ENCODE data around the gene CCDC141.

CCDC141 gene

DNA sequence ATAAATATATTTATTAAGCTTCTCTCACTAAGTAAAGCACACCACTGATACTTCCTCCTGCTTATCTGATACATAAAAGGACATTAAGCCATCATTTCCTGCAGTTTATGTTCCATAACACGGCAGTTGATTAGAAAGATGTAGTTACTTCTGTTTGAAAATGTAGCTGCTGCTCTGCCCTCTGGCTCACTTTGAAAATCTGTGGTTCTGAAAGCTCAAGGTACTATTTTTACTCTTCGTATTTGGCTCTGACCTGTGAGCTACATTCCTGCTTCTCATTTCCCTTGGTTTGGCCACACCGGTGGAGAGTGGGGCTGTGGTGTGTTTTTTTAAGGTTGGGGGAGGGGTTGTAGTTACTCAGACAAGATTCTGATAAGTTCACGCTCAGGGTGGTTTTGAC, 229.9 kb downstream of the CCDC141 start:
- no peak for DNase-seq

GRCh38 chr2:178819147-178819875, 230.6 kb downstream of the CCDC141 start:
- DNase-seq, result no peak

DNA sequence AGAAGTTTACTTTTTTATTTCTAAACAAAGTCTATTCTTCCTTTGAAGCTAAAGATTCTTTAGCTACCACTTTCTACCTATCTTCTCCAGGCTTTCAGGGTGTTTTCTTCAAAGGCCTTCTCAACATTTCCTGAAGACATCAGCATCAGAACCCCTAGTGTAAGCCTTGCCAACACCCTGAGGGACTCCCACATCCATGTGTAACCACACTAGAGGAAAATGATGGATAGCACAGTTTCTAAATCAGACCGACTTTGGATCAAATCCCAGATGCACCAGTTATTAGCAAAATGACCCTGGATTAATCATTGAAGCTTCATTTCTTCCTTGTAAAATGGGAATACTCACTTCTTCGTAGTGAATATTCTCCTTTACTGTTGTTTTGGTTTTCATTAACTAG, 238.0 kb downstream of the CCDC141 start:
- DNase-seq, result no peak

DNA sequence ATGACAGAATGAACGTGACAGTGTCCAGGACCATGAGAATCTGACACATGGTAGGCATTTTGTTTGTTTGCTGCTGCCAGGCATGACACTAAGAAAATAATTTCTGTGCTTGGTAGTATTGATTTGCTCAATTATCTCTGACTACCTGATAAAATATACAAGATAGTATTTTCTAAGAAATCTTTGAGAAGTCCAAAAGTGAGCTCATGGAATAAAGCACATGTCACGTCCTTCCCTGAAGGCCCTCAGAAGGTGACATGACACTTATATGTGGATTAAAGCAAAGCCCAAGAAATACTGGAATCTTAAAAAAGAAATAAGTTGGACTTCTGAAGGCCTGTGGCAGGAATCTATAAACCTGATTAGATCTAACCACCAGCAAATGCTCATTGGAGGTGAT, 238.9 kb downstream of the CCDC141 start:
- DNase-seq, result no peak

- DNase-seq, result no peak
Observed at GRCh38 chr2:178810422-178810821, 239.5 kb downstream of the CCDC141 start.

- DNase-seq, result no peak
Observed at GRCh38 chr2:178807227-178808008, 242.5 kb downstream of the CCDC141 start, which contains the start of gene TTN. TTN (minus strand) TSS chr2:178807423; CDS start chr2:178804642, 2,781 bp downstream.

DNA sequence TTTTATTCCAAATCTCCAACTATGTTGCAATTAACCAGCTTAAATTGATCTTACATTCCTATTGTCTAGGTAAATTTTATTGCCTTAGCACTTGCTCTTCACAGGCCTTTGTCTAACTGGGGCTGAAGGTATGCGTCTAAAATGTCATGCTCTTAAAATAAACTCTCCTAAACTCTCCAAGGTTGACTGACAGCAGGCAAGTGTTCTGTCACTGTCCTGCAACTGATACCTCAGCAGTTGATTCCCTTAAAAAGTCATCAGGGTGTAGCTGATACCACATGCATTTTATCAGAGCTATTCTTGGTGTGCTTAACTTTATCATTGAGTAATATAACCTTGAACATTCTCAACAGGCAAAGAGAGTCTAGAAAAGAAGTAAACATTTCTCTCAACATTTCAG, 243.4 kb downstream of the CCDC141 start:
- no peak for DNase-seq

GRCh38 chr2:178805457-178805856, 244.5 kb downstream of the CCDC141 start:
- no peak for DNase-seq

- no peak for DNase-seq
Observed at GRCh38 chr2:178804791-178805190, 245.1 kb downstream of the CCDC141 start.

DNA sequence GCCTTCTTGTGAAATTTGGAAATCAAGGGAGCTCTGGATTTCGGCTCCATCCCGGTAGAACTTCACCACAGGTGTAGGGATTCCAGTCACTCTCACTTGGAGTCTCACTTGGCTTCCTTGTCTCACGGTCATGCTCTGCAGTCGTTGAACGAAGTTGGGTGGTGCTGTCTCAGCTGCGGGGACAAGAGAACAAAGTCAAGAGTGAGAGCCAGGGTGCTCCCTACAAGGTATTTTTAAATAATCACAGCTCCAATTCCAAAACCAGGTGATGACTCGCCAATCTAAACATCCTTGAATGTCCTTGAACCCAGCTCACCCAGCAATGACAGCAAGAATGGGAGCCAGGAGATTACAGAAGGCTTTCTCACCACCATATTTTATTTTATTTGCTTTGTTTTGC, 249.4 kb downstream of the CCDC141 start:
- DNase-seq, result no peak

GRCh38 chr2:178799305-178799704, 250.6 kb downstream of the CCDC141 start:
- no peak for DNase-seq

DNA sequence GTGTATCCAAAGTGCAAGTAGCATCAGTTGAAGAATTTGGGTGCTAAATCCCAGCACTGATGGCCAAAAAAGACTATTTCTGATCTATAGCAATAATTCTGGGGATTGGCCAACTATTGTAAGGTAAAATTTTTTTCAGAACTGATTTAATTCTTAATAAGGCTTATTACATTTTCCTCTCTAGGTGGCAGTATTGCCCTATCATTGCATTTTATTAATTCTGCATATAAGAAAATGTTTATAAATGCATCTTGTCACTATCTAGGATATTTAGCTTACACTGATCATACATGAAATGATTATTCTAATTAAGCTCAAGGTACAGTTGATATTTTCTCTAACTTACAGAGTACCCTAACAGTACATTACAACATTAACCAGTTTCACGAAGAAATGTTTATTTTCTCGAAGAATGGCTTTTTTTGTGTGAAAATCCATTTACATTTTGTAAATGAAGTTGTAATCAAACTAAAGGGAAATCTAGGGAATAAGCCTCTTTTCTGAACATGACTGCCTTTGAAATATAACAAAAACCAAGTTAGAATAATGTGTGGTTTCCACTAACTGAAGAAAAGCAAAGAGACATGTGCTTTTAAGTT, 253.8 kb downstream of the CCDC141 start:
- DNase-seq, result no peak

GRCh38 chr2:178787934-178788333, 262.0 kb downstream of the CCDC141 start:
- no peak for DNase-seq

- DNase-seq, result no peak
Observed at GRCh38 chr2:178787155-178787554, 262.8 kb downstream of the CCDC141 start.

DNA sequence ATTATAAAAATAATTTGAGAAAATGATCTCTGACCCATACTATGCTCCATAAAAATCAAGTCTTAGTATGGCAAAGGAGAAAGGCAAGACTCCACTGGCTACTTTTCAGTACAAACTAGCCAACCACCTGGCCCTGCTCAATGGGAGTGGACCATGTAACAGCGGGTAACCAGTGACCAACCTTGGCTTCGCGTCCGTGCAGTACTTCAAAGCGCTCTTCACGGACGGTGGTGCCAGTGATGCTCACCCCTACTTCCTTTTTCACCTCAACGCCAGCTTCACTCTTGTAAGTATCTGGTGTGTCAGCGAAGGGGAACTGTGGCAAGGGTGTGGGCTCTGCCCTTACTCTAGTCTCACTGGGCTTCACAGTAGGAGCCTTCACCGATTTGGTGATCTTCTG, 266.0 kb downstream of the CCDC141 start:
- DNase-seq, result no peak

DNA sequence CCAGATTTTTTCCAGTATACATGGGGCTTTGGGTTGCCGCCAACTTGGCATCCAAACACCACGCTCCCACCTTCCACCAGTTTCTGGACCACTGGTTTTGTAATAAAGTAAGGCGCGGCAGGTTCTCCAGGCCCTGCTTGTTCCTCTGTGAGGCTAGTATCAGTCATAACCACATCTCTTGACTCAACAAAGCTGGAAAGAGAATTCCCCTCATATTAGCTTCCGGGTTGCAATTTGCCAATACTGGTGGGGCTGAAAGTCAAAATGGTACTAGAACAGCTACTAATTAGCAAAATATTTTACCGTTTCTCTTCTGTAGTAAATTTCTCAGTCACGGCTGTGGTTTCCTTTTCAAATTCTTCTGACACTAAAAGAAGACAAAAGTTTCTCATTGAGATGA, 267.7 kb downstream of the CCDC141 start:
- no peak for DNase-seq

Measured in left hindlimb (tissue), 1 donor.